Measurements from ENCODE around the gene MOCOS.

DNA sequence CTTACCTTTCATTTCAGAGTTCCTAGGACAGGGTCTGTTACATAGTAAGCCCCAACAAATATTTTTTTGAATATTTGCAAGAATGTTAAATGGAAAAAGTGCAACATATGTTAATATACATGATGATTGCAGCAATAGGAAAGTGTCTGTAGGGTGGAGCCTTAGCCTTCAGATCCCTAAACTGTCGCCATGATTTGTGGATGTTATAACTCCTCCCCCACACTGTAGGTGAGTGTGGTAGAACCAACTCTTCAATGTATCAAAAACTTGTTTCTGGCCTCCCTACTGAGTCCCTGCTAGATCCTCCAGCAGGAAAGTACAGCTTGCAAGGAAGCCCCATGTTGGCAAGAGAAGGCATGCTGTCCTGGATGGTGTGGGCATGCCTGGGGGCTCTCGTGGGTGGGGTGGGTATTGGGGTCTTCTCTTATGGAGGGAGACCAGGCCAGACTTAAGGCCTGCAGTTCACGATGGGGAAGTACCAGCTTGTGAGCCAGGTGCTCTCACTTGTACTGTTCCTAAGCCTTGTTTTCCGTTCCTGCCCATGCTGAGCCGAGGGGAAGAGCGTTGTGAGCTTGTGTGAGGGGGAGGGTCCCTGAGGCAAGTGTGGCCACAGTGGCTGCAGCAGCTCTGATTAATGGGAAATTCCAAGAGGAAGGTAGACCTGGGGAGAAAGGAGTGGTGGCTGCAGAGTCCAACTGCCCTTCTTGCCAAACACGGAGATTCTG, 121.6 kb downstream of the MOCOS start:
- TF ChIP-seq, protein P1, sequence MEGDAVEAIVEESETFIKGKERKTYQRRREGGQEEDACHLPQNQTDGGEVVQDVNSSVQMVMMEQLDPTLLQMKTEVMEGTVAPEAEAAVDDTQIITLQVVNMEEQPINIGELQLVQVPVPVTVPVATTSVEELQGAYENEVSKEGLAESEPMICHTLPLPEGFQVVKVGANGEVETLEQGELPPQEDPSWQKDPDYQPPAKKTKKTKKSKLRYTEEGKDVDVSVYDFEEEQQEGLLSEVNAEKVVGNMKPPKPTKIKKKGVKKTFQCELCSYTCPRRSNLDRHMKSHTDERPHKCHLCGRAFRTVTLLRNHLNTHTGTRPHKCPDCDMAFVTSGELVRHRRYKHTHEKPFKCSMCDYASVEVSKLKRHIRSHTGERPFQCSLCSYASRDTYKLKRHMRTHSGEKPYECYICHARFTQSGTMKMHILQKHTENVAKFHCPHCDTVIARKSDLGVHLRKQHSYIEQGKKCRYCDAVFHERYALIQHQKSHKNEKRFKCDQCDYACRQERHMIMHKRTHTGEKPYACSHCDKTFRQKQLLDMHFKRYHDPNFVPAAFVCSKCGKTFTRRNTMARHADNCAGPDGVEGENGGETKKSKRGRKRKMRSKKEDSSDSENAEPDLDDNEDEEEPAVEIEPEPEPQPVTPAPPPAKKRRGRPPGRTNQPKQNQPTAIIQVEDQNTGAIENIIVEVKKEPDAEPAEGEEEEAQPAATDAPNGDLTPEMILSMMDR (IDR thresholded peaks at IDR 0.05 in 4 of 5, conservative IDR thresholded peaks at IDR 0.05 in 1 of 5): no peak
- TF ChIP-seq POLR2A (IDR thresholded peaks at IDR 0.05): no peak
